ENCODE results near the gene SLC6A17.

The SLC6A17 gene

DNA sequence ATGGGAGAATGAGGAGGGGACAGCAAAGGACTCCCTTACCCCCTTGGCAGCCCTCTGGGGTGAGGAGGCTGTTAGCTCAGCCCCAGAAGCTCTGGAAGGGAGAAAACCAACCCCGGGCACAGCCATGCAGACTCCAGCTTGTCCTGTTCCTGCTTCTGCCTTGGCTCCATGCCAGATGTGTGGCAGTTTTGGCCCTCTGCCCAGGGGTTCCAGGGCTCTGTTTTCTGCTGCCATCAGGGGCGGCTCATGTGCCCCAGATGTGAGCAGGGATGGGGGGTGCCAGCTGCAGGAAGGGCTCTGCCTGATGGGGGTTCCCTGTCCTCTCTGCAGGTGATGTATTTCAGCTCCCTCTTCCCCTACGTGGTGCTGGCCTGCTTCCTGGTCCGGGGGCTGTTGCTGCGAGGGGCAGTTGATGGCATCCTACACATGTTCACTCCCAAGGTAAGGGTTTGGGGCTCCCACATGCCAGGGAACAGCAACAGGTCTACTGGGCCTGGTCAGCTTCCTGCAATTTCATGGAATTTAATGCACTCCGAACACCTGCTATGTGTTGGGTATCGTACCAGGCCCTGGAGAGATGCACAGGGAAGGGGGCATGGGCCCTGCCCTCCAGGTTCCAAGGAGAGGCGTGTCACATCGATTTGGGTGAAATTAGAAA is 26.1 kb downstream of the SLC6A17 start:
- peak; percentile 80 for DNase-seq

DNA sequence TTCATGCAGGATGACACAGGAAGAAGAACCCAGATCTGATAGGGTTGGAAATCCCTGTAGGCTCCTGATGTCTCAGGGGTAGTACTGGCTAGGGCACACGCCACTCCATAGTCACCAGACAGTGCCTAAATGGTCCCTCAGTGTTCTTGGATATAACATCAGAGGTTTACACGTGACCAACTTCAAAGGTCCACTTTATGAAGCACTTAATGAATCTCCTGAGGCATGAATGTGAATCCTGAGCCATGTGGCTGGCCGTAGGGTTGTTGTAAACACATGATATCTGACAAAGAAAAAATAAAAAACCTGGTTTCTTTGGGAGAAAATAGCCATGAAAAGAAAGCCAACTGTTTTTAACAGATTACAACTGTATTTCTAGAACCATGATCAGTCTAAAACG is 27.5 kb downstream of the SLC6A17 start:
- DNase-seq: no peak

DNA sequence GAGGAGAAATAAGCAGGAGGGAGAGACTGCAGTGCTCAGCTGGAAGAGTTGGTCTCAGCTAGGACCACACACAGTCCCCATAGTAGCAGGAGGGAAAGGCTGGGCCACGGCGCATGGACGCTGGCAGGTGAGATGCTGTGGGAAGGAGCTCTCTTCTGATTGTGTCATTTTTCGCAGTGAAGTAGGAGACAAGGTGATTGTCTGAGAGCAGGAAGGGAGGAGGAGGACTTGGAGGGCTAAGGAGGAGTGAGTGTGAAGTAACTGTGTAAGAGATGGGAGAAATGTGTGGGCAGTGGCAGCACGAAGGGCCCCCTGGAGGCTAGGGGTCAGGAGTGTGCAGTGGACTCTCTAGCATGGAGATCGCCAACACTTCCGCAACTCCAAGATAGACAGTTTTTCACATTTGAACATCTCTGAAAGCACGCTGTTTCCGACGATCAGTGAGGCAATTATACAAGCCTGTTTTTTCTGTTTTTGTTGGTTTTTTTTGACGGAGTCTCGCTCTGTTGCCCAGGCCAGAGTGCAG is 33.4 kb downstream of the SLC6A17 start:
- no peak for DNase-seq

DNA sequence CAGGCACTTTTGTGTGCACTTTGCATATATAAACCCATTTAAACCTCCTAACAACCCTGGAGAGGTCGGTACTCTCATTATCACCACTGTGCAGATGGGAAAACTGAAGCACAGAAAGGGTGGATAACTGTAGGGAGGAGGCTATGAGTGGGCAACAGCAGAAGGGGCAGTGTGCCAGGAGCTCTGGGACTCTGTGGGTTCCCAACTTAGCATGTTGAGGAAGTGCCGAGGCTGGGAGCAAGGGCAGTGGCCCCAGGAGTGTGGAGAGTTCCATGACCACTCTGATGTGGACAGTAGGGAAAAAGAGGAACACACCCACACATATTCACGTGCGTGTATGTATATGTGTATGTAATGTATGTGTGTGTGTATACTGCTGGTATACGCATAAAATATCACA is 34.2 kb downstream of the SLC6A17 start:
- no peak for DNase-seq

DNA sequence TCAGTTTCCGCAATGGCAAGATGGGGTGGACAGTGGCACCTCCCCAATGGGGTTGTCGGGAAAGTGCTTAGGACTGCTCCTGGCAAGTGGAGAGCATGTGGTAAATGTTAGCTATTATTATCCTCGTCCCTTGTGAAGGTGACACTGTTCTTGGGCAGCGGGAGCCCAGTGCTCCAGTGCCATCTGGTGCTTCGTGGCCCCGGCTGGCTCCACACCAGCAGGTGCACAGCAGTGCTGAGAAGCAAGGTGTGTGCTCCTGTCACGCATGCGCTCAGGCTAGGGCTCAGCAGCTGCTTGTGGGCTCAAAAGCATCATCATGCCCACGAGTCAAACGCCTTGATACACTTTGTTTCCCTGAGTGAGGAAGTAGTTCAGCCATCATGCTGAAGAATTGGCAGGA is 34.9 kb downstream of the SLC6A17 start:
- DNase-seq: peak; percentile 60

DNA sequence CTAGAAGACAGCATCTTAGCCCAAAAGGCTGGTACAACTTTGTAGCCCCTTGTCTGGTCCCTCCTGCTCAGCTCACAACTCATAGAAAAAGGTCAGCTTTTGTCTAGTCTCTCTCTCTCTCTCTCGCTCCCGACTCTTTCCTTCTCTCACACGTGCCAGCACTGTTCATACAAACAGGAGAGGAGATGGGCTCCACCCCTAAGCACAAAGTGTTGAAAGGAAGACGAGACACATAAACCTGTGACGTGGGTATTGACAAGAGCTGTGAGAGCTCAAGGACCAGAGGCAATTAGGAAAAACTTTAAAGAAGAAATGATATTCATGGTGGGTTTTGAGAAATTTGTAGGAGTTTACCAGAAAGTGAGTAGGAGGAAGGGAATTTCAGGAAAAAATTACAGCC is 36.3 kb downstream of the SLC6A17 start:
- DNase-seq: no peak

DNA sequence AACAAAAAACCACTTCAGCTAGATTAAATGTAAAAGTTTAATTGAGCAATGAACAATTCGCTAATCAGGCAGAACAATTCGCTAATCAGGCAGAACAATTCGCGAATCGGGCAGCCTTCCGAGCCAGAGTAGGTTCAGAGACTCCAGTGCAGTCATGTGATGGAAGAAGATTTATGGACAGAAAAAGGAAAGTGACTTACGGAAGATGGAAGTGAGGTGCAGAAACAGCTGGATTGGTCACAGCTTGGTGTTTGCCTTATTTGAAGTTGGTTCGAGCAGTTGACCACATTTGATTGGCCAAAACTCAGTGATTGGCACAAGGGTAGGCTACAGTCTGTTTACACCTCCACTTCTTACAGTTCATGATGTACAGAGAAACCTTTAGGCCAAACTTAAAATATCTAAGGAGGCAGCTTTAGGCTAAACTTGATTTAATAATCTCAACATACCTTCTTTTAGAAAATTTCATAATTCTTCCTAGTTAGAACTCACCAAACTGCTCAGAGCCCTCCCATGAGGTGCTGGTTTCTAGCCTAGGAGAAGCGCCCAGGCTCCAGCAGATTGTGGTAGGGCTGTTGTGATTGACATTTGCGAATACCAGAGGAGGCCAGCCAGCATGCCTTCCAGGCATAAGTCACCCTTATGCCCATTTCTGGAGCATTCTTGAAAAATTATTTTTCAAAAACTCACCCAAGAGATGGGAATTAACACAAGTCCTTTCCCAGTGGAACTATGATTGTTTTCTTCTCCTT is 37.0 kb downstream of the SLC6A17 start:
- no peak for DNase-seq

DNA sequence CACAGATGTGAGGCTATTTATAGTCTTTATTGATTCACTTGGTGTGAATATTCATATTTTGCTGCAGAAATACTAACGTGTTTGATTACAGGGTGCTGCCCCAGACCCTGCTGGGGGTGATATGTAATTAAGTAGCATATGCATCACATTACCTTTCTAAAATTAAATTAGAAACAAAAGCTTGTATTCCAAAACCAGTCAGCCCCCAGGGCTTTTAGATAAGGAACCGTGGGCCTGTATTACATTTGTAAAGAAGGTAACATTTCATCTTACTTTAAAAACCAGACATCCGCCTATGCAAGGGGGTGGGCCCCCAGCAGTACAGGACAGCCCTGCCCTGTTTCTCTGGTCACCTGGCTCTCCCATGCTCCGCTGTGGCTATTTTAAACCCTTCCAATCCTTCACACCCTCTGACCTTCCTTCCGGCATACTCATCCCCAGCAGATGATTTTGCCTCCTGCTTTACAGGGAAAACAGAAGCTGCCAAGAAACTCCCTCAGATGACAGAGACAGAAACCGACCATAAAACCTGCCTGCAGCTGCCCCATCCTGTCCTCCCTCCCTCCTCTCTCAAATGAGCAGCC is 37.8 kb downstream of the SLC6A17 start:
- no peak for DNase-seq

DNA sequence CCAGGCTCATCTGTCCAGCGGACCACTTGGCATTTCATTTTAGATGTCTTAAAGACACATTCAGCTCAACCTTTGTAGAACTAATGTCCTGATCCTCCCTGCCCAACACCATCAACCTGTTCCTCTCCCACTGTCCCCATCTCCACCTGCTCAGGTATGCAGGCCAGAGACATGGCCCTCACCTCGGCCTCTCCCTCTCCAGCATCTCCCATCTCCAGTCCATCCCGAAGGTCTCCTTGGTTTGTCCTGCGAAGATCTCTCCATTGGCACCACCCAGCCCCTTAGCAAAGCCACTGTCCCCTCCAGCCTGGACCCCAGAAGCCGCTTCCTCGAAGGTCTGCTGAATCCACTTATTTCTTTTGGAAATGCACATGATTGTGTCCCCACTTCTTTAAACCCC is 38.9 kb downstream of the SLC6A17 start:
- no peak for DNase-seq

DNA sequence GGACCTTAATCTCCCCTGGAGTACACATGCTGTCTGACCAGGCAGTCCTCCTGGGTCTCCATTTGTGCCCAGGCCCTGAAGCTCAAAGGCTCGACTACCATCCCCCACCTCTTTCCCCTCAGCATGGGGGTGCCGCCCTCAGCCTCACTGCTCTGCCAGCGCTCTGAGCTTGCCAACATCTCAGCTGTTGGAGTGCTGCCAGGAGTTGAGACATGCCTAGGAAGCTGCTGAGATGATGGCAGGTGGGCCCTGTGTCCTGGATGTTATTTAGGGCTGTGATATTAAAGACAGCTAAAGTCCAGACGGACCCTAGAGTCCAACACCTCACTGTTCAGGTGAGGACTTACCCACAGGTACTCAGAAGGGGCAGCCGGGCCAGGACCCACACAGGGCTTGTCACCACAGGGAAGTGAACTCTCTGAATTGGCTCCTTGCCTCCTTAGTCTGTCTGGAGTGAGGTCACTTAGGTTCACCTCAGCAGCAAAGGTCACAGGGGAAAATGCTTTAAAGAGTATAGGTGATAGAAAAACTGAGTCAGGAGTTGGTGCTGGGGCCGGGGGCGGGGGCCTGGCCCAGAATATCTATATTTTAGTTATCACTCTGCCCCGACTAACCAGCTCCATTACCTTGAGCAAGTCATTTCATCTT is 40.1 kb downstream of the SLC6A17 start:
- peak; percentile 83 for DNase-seq

DNA sequence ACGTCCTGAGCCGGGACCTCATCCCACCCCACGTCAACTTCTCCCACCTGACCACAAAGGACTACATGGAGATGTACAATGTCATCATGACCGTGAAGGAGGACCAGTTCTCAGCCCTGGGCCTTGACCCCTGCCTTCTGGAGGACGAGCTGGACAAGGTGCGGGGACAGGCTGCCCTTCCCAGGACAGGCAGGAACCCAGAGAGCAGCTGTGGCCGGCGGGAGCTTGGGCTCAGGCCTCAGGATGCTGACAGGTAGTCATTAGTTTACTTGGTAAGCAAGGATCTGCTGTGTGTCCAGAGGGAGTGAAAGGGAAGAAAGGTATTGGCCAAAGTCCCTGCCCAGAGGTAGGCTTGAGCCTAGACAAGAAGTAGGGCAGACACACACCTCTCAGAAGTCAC is 42.2 kb downstream of the SLC6A17 start:
- no peak for DNase-seq

DNA sequence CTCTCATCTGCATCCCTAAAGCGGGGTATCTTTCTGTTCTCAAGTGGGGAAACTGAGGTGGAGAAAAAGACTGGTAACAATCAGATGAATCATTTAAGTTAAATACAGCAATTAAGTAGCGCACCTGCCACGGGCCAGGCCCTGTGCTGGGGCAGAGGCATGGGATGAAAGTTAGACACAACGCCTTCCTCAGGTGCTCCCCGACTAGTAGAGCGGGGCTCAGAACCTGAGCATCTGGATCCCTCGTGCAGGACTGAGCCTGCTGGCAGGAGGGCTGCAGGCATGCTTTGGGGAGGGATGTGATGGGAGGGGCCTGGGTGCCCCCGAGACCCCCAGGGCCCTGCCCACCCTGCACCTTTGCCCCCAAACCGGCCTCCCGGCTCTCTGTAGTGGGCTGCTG is 44.9 kb downstream of the SLC6A17 start:
- no peak for DNase-seq

DNA sequence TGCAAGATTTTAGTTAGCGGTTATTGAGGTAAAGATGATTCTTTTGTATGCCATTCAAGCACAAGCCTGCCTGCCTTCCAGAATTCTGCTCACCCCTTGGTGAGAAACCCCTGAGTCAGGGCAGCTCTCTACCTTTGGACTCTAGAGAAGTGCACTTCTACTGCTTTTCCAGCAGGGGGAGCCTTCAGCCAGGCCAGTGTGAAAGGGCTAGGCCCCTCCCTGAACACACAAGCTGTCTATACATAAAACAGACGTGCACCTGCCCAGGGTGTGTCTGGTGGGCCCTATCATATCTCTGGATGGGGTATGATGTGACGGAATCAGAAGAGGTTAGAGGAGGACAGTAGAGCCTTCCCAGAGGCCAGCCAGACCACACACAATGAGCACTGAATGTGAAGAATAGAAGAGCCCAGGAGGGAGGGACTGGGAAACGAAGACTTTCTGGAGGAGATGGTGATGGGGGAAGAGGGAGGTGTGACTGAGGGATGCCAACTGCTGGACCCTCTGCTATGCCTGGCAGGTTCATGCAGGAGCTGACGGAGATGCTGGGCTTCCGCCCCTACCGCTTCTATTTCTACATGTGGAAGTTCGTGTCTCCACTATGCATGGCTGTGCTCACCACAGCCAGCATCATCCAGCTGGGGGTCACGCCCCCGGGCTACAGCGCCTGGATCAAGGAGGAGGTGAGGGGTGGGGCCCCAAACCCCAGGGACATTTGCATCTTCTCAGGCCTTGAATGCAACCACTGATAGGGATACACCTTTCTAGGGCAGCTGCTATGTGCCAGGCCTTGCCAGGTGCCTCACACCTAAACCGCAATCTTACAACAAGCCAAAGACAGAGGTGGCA is 46.8 kb downstream of the SLC6A17 start:
- DNase-seq: peak; percentile 51

DNA sequence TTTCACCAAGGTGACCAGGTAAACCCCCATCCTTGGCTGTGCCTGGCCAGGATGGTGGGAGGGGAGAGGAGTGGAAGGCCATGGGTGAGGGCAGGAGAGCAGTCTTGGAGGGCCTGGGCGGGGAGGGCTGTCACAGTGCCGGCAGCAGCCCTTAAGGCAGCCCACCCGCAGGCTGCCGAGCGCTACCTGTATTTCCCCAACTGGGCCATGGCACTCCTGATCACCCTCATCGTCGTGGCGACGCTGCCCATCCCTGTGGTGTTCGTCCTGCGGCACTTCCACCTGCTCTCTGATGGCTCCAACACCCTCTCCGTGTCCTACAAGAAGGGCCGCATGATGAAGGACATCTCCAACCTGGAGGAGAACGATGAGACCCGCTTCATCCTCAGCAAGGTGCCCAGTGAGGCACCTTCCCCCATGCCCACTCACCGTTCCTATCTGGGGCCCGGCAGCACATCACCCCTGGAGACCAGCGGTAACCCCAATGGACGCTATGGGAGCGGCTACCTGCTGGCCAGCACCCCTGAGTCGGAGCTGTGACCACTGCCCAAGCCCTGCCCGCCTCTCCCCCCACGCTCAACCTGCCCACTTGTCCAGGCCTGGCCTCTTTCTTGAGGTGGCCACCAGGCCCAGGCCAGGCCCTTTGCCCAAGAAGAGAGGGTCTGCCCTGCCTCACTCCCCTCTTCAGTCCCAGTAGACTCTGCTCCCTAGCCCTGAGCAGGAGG is 47.8 kb downstream of the SLC6A17 start:
- no peak for DNase-seq

DNA sequence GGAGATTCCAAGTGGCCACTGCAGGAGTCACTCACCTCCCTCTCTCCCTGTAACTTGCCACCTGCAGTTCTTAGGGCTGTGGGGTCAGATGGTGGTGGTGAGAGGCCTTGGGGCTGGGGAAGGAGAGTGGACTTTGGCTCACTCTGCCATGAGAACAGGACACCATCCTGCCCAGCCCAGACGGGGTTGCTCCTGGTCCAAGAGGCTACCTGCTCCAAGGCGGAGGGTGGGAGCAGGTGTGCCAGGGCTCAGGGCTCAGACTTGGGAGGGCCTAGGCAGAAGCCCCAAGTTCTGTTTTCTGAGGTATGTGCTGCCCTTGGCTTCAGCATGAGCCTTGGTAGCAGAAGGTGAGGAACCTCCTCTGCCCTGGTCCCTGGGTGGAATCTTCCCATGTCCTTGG is 48.5 kb downstream of the SLC6A17 start:
- DNase-seq: no peak

DNA sequence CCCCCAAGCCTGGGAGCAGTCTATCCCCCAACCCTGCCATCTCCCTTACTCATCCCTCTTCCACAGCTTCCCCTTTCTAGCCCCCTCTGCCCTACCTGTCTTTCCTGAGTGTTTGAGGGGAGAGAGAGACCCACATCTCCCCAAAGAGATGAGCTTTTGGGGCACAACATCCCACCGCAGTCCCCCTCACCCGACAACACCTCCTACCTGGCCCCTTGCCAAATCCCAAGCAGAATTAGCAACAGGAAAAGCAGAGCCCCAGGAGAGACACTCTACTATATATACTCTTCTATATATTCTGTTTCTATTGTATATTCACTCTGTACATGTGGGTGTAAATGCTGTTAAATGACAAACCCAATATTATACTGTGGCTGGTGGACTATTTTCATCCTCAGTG is 49.9 kb downstream of the SLC6A17 start:
- no peak for DNase-seq

DNA sequence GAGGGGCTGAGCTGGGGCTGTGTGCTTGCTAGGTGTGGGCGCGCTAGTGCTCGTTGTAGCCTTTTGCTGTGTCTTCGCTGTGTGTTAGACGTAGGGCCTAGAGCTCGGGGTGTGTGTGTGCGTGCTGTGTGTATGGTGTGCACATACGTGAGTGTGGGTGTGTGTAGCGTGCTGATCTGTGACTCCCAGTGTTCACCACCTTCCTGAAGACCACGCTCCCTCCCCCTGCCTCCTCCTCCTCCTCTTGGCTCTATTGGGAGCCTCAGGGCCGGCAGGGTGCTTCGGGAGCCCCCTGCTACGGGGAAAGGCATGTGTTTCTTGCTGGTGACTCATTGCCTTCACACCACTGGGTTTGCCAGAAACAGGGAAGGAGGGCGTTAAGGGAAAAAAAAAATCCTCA is 50.4 kb downstream of the SLC6A17 start:
- DNase-seq: no peak

DNA sequence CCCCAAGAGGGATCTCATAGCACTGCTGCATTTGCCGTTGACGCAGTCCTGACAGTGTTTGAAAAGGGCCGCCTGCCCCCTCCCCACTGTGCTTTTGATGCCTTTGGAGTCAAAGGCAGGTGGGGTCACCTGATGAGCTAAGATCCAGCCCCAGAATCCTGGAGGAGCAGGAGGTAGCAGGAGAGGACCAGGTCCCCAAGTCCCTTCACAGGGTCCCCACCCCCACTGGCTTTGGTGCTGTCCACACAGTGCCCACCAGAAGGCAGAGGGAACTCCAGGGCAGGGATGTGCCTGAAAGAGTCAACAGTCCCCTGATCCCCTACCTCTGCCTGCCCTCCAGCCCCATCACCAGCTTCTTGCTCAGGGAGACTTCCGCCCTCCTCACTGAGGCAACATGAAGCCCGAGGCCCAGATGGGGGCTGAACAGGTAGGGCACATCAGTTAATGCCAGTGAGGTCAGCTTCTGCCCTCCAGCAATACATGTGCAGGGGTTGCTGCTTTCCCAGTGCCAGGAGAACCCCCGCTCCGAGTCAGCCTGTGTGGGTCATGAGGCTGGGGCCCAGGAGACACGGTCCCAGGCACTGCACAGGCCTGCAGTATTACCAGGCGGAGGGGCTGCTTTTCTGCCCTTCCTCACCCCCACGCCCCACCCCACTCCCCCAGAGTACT is 51.0 kb downstream of the SLC6A17 start:
- DNase-seq: no peak

DNA sequence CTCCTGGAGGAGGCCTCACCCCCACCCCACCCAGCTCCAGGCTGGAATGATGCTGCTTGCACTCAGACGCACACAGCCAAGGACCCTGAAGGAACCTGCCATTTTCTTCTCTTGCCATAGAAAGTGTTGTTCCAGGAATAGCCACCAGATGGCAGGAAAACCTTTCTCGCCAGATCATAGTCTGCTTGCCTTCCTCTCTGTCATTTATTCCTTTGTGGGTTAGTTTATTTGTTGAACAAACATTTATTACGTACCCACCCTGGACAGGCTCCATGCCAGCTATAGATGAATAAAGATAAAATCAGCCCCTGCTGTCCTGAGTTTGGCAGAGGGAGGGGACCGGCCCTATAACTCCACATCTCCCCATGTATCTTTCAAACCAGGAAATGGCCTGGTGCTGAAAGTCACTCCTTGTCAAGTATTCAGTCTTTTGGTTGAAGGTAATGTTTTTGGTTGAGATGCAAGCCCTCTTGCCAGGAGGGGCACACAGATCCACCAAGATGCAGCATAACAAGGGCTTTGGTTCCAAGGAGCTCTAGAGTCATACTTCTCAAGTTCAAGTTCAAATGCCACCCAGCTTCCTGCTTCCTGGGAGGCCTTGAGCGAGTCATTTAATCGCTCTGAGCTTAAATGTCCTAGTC is 52.8 kb downstream of the SLC6A17 start:
- peak; percentile 56 for DNase-seq

DNA sequence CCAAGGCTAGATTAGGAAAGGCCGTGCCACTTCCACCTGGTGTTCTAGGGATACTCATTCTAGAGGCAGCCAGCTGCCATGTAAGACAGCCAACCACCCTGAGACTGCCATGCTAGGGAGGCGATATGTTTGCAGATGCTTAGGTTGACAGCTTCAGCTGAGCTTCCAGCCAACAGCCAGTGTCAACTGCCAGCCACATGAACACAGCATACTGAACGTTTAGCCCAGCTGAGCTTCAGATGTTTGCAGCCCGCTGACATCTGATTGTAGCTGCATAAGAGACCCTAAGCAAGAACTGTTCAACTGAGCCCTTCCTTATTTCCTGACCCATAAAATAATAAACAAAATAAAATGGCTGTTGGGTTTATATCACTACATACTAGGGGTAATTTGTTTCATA is 54.9 kb downstream of the SLC6A17 start:
- DNase-seq: no peak

DNA sequence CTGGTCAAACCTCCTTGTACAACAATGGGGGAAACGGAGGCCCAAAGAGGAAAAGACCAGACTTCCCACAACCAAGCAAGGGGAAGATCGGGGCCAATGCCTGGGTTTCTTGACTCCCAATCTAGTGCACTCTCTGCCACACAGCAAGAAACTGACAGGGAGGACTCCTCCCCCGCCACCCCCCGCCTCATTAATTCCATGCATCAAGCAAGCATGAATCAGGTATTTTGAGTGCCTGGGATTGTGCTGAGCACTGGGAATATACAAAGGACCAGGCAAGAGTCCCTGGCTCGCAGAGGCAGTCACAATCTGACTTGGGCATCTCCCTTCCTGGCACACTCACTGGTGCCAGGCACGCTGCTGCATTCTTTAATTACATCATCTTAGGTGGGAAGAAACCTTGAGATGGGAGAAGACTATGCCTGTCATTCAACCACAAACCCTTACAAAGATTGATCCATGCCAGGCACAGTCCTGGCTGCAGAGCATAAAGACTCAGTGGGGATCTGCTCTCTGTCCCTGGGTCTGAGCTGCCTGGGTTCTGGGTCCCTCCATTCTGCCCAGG is 55.4 kb downstream of the SLC6A17 start:
- DNase-seq: no peak
